ENCODE results near the gene TNFAIP8L2.

Gene TNFAIP8L2

GRCh38 chr1:151157067-151157531 is 650 bp downstream of the TNFAIP8L2 start:
- no peak for TF ChIP-seq CTCF (conservative IDR thresholded peaks at IDR 0.05; ENCODE audit: low read depth)
- DNase-seq (ENCODE audit: low spot score) = no peak
- CTCF ChIA-PET = interaction anchor here (0.6 to 1.2 kb wide), 3 partner anchors 45 to 60 kb away, joined by 3 to 7 read pairs (median 6); no protein-coding TSS in a partner anchor
- POLR2A ChIA-PET (ENCODE audit: low non-redundant PET) = interaction anchor here (0.5 kb wide), 1 partner anchor 61 kb away, joined by 4 read pairs; no protein-coding TSS in a partner anchor
- peak overlapping the region; percentile 15; the same call in 1 of the 2 replicates for H3K27ac ChIP-seq

GRCh38 chr1:151158326-151158725 is 1.9 kb downstream of the TNFAIP8L2 start:
- H3K27ac ChIP-seq = no peak overlapping the region
- no peak for TF ChIP-seq CTCF (conservative IDR thresholded peaks at IDR 0.05; ENCODE audit: low read depth)
- no peak for DNase-seq (ENCODE audit: low spot score)
- POLR2A ChIA-PET (ENCODE audit: low non-redundant PET) = no interaction called here
- CTCF ChIA-PET = interaction anchor here (0.6 to 0.7 kb wide), 3 partner anchors 15 to 1144 kb away, joined by 3 read pairs; partner anchors contain the start of gene GABPB2

- H3K27ac ChIP-seq = no peak overlapping the region
- no peak for TF ChIP-seq CTCF (conservative IDR thresholded peaks at IDR 0.05; ENCODE audit: low read depth)
- ChIA-PET POLR2A (ENCODE audit: low non-redundant PET) (no interaction called here), CTCF (no interaction called here)
- DNase-seq (ENCODE audit: low spot score) = no peak
Observed at GRCh38 chr1:151158751-151159251, 2.4 kb downstream of the TNFAIP8L2 start.

GRCh38 chr1:151159373-151159772 is 2.9 kb downstream of the TNFAIP8L2 start:
- ChIA-PET CTCF (interaction anchor here (0.6 kb wide), 2 partner anchors 97 to 154 kb away, joined by 3 to 7 read pairs; no protein-coding TSS in a partner anchor), POLR2A (ENCODE audit: low non-redundant PET) (no interaction called here)
- no peak for TF ChIP-seq CTCF (conservative IDR thresholded peaks at IDR 0.05; ENCODE audit: low read depth)
- no peak overlapping the region for H3K27ac ChIP-seq
- no peak for DNase-seq (ENCODE audit: low spot score)

GRCh38 chr1:151164732-151165280 is 8.4 kb downstream of the TNFAIP8L2 start:
- CTCF ChIA-PET = interaction anchor here (0.6 kb wide), 1 partner anchor 106 kb away, joined by 4 read pairs; the partner anchor contains the start of gene CDC42SE1
- H3K27ac ChIP-seq = peak overlapping the region; percentile 84
- no peak for DNase-seq (ENCODE audit: low spot score)
- POLR2A ChIA-PET (ENCODE audit: low non-redundant PET) = no interaction called here
- TF ChIP-seq CTCF (conservative IDR thresholded peaks at IDR 0.05; ENCODE audit: low read depth) = no peak

GRCh38 chr1:151165281-151165737 is 8.9 kb downstream of the TNFAIP8L2 start:
- TF ChIP-seq CTCF (conservative IDR thresholded peaks at IDR 0.05; ENCODE audit: low read depth) = no peak
- peak; percentile 51 for DNase-seq (ENCODE audit: low spot score)
- ChIA-PET CTCF (no interaction called here), POLR2A (ENCODE audit: low non-redundant PET) (no interaction called here)
- peak overlapping the region; percentile 84 for H3K27ac ChIP-seq
